ENCODE measurements around the gene SPOCK1.

GRCh38 chr5:137176609-137177008 lies 322.5 kb downstream of the SPOCK1 start:
- no peak for TF ChIP-seq CHD4 (IDR thresholded peaks at IDR 0.05; ENCODE audit: borderline replicate concordance)
- TF ChIP-seq CTCF (IDR thresholded peaks at IDR 0.05) = no peak
- no peak for TF ChIP-seq REST (IDR thresholded peaks at IDR 0.05)
- TF ChIP-seq MYC (IDR thresholded peaks at IDR 0.05; ENCODE audit: borderline replicate concordance, low read length) = no peak
- TF ChIP-seq CEBPB (IDR thresholded peaks at IDR 0.05) = no peak
- no peak for TF ChIP-seq MAZ (IDR thresholded peaks at IDR 0.05; ENCODE audit: borderline replicate concordance, low read depth, low read length)
